ENCODE measurements around the gene RAB1B.

Gene RAB1B

GRCh38 chr11:66268244-66268951 lies at the start of gene RAB1B:
Gene RAB1B, plus strand, starts transcription at chr11:66268639. Its CDS starts 41 bp downstream, at chr11:66268680.
- peaks cover 27% of the 10 kb centered on the region for H3K36me3 Mint-ChIP-seq (ENCODE audit: low read depth)
- ATAC-seq: peak; percentile 88
- peaks cover 43% of the 10 kb centered on the region for H3K4me1 Mint-ChIP-seq
- peak within 1 kb of the TSS; percentile 92 for H3K4me3 Mint-ChIP-seq
- DNase-seq: peak; percentile 99
- peaks cover 3% of the 10 kb centered on the region for H3K27me3 Mint-ChIP-seq
- no peaks in the 10 kb centered on the region for H3K9me3 Mint-ChIP-seq
- peak within 1 kb of the TSS; percentile 99 for H3K27ac Mint-ChIP-seq

DNA sequence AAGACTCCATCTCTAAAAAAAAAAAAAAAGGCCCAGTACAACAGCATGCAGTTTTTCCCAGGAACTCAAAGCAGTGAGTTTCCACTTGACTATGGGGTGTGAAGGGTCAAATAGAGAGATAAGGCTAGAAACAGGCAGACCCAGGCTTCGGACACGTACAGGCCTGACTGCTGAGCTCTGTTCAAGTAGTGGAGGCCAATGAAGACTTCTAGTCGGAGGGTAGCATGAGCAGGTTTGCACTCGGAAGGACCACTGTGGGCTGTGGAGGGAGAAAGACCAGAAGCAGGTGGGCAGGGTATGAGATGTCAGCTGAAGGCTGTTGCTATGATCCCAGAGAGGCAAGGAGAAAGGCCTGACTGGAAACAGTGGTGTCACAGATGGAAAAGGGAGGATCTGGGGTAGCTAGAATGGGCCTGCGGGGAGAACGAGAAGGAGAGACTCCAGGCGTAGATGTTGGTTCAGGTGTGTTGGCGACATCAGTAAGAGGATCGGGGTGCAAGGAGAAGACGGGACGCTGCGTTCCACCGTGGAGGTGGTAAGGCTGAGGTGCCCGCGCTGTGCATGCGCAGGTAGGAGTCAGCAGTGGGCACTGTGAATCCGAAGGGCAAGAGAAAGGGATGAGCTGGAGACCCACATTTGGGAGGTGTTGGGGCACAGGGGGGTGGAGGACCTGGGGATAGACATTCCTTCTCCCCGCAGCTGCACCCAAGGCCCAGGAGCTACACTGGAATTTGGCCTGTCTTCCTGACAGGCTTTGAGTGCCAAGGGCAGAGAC lies 49.4 kb upstream of the RAB1B start:
- Mint-ChIP-seq H3K27ac (peak overlapping the region; percentile 55), H3K4me1 (peaks cover 25% of the 10 kb centered on the region), H3K27me3 (no peaks in the 10 kb centered on the region), H3K9me3 (no peaks in the 10 kb centered on the region), H3K4me3 (no peak overlapping the region), H3K36me3 (ENCODE audit: low read depth) (peaks cover 30% of the 10 kb centered on the region)
- ATAC-seq: no peak
- no peak for DNase-seq

- Mint-ChIP-seq H3K36me3 (ENCODE audit: low read depth) (peaks cover 30% of the 10 kb centered on the region), H3K27me3 (no peaks in the 10 kb centered on the region), H3K9me3 (no peaks in the 10 kb centered on the region), H3K27ac (no peak overlapping the region), H3K4me1 (peaks cover 25% of the 10 kb centered on the region), H3K4me3 (no peak overlapping the region)
- ATAC-seq (no peak), DNase-seq (no peak)
These were observed 48.4 kb upstream of the RAB1B start for GRCh38 chr11:66219846-66220565.

DNA sequence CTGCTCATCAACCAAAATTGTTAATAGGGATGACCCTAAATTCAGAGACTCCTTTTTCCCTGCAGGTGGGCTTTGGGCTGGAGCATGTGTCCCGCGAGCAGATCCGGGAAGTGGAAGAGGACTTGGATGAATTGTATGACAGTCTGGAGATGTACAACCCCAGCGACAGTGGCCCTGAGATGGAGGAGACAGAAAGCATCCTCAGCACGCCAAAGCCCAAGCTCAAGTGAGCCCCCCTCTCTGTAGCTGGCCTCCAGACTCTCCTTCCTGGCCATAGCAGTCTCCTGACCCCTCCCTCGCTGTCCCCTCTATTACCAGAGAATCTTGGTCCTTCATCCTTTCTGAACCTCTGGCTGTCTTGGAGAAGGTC lies 47.9 kb upstream of the RAB1B start:
- DNase-seq (no peak), ATAC-seq (no peak)
- no peak overlapping the region for H3K4me3 Mint-ChIP-seq
- no peaks in the 10 kb centered on the region for H3K27me3 Mint-ChIP-seq
- no peak overlapping the region for H3K27ac Mint-ChIP-seq
- H3K36me3 Mint-ChIP-seq (ENCODE audit: low read depth): peaks cover 30% of the 10 kb centered on the region
- H3K9me3 Mint-ChIP-seq: no peaks in the 10 kb centered on the region
- peaks cover 25% of the 10 kb centered on the region for H3K4me1 Mint-ChIP-seq

- DNase-seq: no peak
- peak overlapping the region; percentile 49 for H3K27ac Mint-ChIP-seq
- ATAC-seq: no peak
- H3K9me3 Mint-ChIP-seq: no peaks in the 10 kb centered on the region
- peaks cover 25% of the 10 kb centered on the region for H3K4me1 Mint-ChIP-seq
- H3K4me3 Mint-ChIP-seq: no peak overlapping the region
- peaks cover 29% of the 10 kb centered on the region for H3K36me3 Mint-ChIP-seq (ENCODE audit: low read depth)
- H3K27me3 Mint-ChIP-seq: no peaks in the 10 kb centered on the region
These were observed 47.4 kb upstream of the RAB1B start for GRCh38 chr11:66221012-66221411.

- peaks cover 25% of the 10 kb centered on the region for H3K4me1 Mint-ChIP-seq
- no peaks in the 10 kb centered on the region for H3K27me3 Mint-ChIP-seq
- H3K27ac Mint-ChIP-seq: peak overlapping the region; percentile 94
- no peaks in the 10 kb centered on the region for H3K9me3 Mint-ChIP-seq
- H3K4me3 Mint-ChIP-seq: peak overlapping the region; percentile 5
- ATAC-seq: peak; percentile 12
- DNase-seq: peak; percentile 10
- H3K36me3 Mint-ChIP-seq (ENCODE audit: low read depth): peaks cover 21% of the 10 kb centered on the region
These were observed 46.7 kb upstream of the RAB1B start for GRCh38 chr11:66221726-66222236.

- peaks cover 25% of the 10 kb centered on the region for H3K4me1 Mint-ChIP-seq
- peaks cover 20% of the 10 kb centered on the region for H3K36me3 Mint-ChIP-seq (ENCODE audit: low read depth)
- DNase-seq: peak; percentile 93
- no peaks in the 10 kb centered on the region for H3K9me3 Mint-ChIP-seq
- ATAC-seq: peak; percentile 95
- H3K27me3 Mint-ChIP-seq: no peaks in the 10 kb centered on the region
- H3K4me3 Mint-ChIP-seq: peak overlapping the region; percentile 5
- H3K27ac Mint-ChIP-seq: peak overlapping the region; percentile 94
These were observed 45.9 kb upstream of the RAB1B start for GRCh38 chr11:66222358-66223149.

GRCh38 chr11:66224226-66224855 lies 44.1 kb upstream of the RAB1B start:
- Mint-ChIP-seq H3K4me1 (peaks cover 20% of the 10 kb centered on the region), H3K9me3 (no peaks in the 10 kb centered on the region)

DNA sequence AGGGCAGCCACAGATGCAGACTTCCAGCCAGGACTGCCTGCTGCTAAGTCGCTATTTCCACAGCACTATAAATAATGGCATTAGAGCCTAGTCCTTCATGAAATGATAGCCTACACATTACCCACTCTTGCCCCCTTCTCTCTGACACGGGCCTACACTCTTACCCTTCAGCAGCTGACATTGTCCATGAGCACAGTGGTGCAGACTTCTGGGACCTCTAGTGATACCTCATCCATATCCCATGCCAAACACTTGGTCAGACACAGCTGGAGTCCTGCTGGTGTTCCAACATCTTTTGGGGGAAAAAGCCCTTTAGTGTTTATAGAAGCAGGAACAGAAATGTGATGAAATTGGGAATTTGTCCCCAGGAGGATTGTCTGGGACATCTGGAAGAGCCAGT lies 43.4 kb upstream of the RAB1B start:
- peaks cover 8% of the 10 kb centered on the region for H3K36me3 Mint-ChIP-seq (ENCODE audit: low read depth)
- ATAC-seq (no peak), DNase-seq (no peak)
- H3K9me3 Mint-ChIP-seq: no peaks in the 10 kb centered on the region
- no peak overlapping the region for H3K4me3 Mint-ChIP-seq
- H3K27me3 Mint-ChIP-seq: no peaks in the 10 kb centered on the region
- H3K4me1 Mint-ChIP-seq: peaks cover 20% of the 10 kb centered on the region
- no peak overlapping the region for H3K27ac Mint-ChIP-seq

More at GRCh38 chr11:66224226-66224855, 44.1 kb upstream of the RAB1B start:
- Mint-ChIP-seq H3K36me3 (ENCODE audit: low read depth) (peaks cover 10% of the 10 kb centered on the region), H3K27ac (no peak overlapping the region), H3K4me3 (no peak overlapping the region), H3K27me3 (no peaks in the 10 kb centered on the region)
- ATAC-seq (no peak), DNase-seq (no peak)

- H3K27ac Mint-ChIP-seq: peak overlapping the region; percentile 69
- peaks cover 7% of the 10 kb centered on the region for H3K36me3 Mint-ChIP-seq (ENCODE audit: low read depth)
These were observed 42.3 kb upstream of the RAB1B start for GRCh38 chr11:66226101-66226500.

DNA sequence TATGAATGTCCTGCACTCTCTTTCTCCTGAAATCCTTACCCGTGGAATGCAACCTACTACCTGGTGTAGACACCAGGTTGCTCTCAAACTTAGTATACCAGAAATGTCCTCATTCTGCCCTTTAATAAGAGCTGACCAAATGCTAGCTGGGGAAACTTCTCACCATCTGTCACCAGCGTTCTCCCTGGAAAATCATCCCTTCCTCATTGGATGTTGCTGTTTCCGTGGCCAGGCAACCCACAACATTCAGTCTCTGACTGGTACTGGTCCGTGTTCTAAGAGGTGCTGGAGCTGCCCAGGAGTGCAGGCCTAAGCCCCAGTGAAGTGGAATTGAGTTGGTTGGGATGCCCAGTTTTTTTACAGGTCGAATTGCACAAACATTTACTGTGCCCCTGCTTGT lies 40.7 kb upstream of the RAB1B start:
- no peak overlapping the region for H3K4me3 Mint-ChIP-seq
- no peak overlapping the region for H3K27ac Mint-ChIP-seq
- peaks cover 3% of the 10 kb centered on the region for H3K4me1 Mint-ChIP-seq
- H3K27me3 Mint-ChIP-seq: no peaks in the 10 kb centered on the region
- peaks cover 10% of the 10 kb centered on the region for H3K36me3 Mint-ChIP-seq (ENCODE audit: low read depth)
- DNase-seq (no peak), ATAC-seq (no peak)
- no peaks in the 10 kb centered on the region for H3K9me3 Mint-ChIP-seq

More at GRCh38 chr11:66226101-66226500, 42.3 kb upstream of the RAB1B start:
- Mint-ChIP-seq H3K4me3 (no peak overlapping the region), H3K27me3 (no peaks in the 10 kb centered on the region), H3K4me1 (peaks cover 18% of the 10 kb centered on the region), H3K9me3 (no peaks in the 10 kb centered on the region)
- DNase-seq (no peak), ATAC-seq (no peak)

DNA sequence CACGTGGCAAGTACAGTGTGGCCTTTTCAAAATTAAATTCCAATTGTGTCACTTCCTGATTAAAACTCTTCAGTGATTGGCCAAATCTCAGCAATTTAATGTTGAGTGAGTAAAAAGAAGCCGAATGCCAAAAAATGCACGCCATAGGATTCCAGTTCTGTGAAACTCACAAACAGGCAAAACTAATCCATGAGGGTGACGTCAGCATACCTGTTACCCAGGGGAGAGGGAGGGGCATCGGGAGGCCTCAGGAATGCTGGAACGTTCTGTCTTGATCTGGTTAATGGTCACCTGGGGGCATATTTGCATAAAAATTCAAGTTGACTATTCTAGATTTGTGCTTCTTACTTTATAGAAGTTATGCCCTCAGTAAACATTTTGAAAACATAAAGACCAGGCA lies 39.9 kb upstream of the RAB1B start:
- Mint-ChIP-seq H3K27me3 (no peaks in the 10 kb centered on the region), H3K4me1 (no peaks in the 10 kb centered on the region), H3K27ac (no peak overlapping the region), H3K9me3 (no peaks in the 10 kb centered on the region), H3K4me3 (no peak overlapping the region), H3K36me3 (ENCODE audit: low read depth) (peaks cover 13% of the 10 kb centered on the region)
- no peak for DNase-seq
- no peak for ATAC-seq

- Mint-ChIP-seq H3K36me3 (ENCODE audit: low read depth) (peaks cover 13% of the 10 kb centered on the region), H3K4me3 (no peak overlapping the region), H3K4me1 (no peaks in the 10 kb centered on the region), H3K27me3 (no peaks in the 10 kb centered on the region), H3K9me3 (no peaks in the 10 kb centered on the region), H3K27ac (no peak overlapping the region)
- no peak for DNase-seq
- no peak for ATAC-seq
These were observed 38.3 kb upstream of the RAB1B start for GRCh38 chr11:66230156-66230555.

All from activated naive CD8-positive, alpha-beta T cell treated with anti-CD3 and anti-CD28 coated beads, Interleukin-2, amount 50 U/mL, for 24 hours (primary cell).